ENCODE measurements around the gene PHLPP1. TPM values are rescaled to one million over a fixed set of nuclear protein-coding genes. Genes with fewer than 3 reads are reported as not detected.

PHLPP1 gene
- total RNA-seq, 1 experiment from 2014 or later = 13.7 TPM

DNA sequence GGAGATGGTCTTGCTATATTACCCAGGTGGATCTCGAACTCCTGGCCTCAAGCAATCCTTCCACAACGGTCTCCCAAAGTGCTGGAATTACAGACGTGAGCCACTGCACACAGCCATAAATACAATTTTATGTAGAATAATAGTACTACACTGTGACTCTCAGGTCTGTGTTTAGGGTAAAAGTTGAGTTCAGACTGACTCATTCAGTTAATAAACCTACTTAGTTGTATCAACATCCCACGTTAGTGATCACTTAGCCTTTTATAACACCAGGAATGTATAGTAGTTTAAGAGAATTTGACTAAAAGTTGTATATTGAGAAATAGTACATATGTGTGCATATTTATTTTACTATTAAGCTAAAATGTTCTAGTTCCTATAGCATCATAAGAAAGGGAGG lies 237.5 kb downstream of the PHLPP1 start:
- ChIA-PET CTCF (no interaction called here), POLR2A (ENCODE audit: low non-redundant PET) (no interaction called here)
- Histone ChIP-seq H3K4me3 (ENCODE audit: low read depth, low read length, poor library complexity, severe bottlenecking) (no peak overlapping the region), H3K4me1 (ENCODE audit: insufficient read depth, low read length, poor library complexity, severe bottlenecking) (no peaks in the 10 kb centered on the region), H3K27me3 (replicated peaks; ENCODE audit: insufficient read depth, low read depth, low read length, poor library complexity) (no peaks in the 10 kb centered on the region), H3K36me3 (ENCODE audit: insufficient read depth, low read length, poor library complexity, severe bottlenecking) (no peaks in the 10 kb centered on the region), H3K27ac (ENCODE audit: low read depth, low read length, poor library complexity, severe bottlenecking) (no peak overlapping the region), H3K9me3 (ENCODE audit: low read depth, low read length, poor library complexity, severe bottlenecking) (no peaks in the 10 kb centered on the region)
- TF ChIP-seq CTCF (conservative IDR thresholded peaks at IDR 0.05; ENCODE audit: low read depth, low read length) (no peak), EZH2 (IDR thresholded peaks at IDR 0.05; ENCODE audit: borderline replicate concordance, low read depth, low read length, poor library complexity, severe bottlenecking) (no peak)
- no peak for DNase-seq (ENCODE audit: low spot score)
- intact Hi-C loops (cut with micrococcal nuclease; ENCODE audit: unreplicated experiment) = no loop called here
- no TSS peak for BruUV-seq (replicated peaks)

- no TSS peak for BruUV-seq (replicated peaks)
- Histone ChIP-seq H3K27me3 (replicated peaks; ENCODE audit: insufficient read depth, low read depth, low read length, poor library complexity) (no peaks in the 10 kb centered on the region), H3K9me3 (ENCODE audit: low read depth, low read length, poor library complexity, severe bottlenecking) (no peaks in the 10 kb centered on the region), H3K36me3 (ENCODE audit: insufficient read depth, low read length, poor library complexity, severe bottlenecking) (no peaks in the 10 kb centered on the region), H3K4me3 (ENCODE audit: low read depth, low read length, poor library complexity, severe bottlenecking) (no peak overlapping the region), H3K4me1 (ENCODE audit: insufficient read depth, low read length, poor library complexity, severe bottlenecking) (no peaks in the 10 kb centered on the region), H3K27ac (ENCODE audit: low read depth, low read length, poor library complexity, severe bottlenecking) (no peak overlapping the region)
- TF ChIP-seq EZH2 (IDR thresholded peaks at IDR 0.05; ENCODE audit: borderline replicate concordance, low read depth, low read length, poor library complexity, severe bottlenecking) (no peak), CTCF (conservative IDR thresholded peaks at IDR 0.05; ENCODE audit: low read depth, low read length) (no peak)
- ChIA-PET CTCF (no interaction called here), POLR2A (ENCODE audit: low non-redundant PET) (no interaction called here)
- intact Hi-C loops (cut with micrococcal nuclease; ENCODE audit: unreplicated experiment) = no loop called here
- DNase-seq (ENCODE audit: low spot score) = no peak
Observed at GRCh38 chr18:62953663-62954062, 238.3 kb downstream of the PHLPP1 start.

GRCh38 chr18:62954366-62954765 lies 239.0 kb downstream of the PHLPP1 start:
- no peak overlapping the region for H3K27ac ChIP-seq (ENCODE audit: low read depth, low read length, poor library complexity, severe bottlenecking)
- no peaks in the 10 kb centered on the region for H3K4me1 ChIP-seq (ENCODE audit: insufficient read depth, low read length, poor library complexity, severe bottlenecking)
- H3K27me3 ChIP-seq (replicated peaks; ENCODE audit: insufficient read depth, low read depth, low read length, poor library complexity) = no peaks in the 10 kb centered on the region
- no peaks in the 10 kb centered on the region for H3K9me3 ChIP-seq (ENCODE audit: low read depth, low read length, poor library complexity, severe bottlenecking)
- ChIA-PET CTCF (no interaction called here), POLR2A (ENCODE audit: low non-redundant PET) (no interaction called here)
- no peak overlapping the region for H3K4me3 ChIP-seq (ENCODE audit: low read depth, low read length, poor library complexity, severe bottlenecking)
- TF ChIP-seq CTCF (conservative IDR thresholded peaks at IDR 0.05; ENCODE audit: low read depth, low read length) (no peak), EZH2 (IDR thresholded peaks at IDR 0.05; ENCODE audit: borderline replicate concordance, low read depth, low read length, poor library complexity, severe bottlenecking) (no peak)
- intact Hi-C loops (cut with micrococcal nuclease; ENCODE audit: unreplicated experiment) = no loop called here
- no TSS peak for BruUV-seq (replicated peaks)
- no peak for DNase-seq (ENCODE audit: low spot score)
- no peaks in the 10 kb centered on the region for H3K36me3 ChIP-seq (ENCODE audit: insufficient read depth, low read length, poor library complexity, severe bottlenecking)
